Measurements from ENCODE around the gene PCDHA6.
"Not testable (repeated sequence)": the region's sequence is repeated elsewhere in the genome, so short reads cannot be mapped to it uniquely, and the experiment has no call there.

PCDHA6 gene

DNA sequence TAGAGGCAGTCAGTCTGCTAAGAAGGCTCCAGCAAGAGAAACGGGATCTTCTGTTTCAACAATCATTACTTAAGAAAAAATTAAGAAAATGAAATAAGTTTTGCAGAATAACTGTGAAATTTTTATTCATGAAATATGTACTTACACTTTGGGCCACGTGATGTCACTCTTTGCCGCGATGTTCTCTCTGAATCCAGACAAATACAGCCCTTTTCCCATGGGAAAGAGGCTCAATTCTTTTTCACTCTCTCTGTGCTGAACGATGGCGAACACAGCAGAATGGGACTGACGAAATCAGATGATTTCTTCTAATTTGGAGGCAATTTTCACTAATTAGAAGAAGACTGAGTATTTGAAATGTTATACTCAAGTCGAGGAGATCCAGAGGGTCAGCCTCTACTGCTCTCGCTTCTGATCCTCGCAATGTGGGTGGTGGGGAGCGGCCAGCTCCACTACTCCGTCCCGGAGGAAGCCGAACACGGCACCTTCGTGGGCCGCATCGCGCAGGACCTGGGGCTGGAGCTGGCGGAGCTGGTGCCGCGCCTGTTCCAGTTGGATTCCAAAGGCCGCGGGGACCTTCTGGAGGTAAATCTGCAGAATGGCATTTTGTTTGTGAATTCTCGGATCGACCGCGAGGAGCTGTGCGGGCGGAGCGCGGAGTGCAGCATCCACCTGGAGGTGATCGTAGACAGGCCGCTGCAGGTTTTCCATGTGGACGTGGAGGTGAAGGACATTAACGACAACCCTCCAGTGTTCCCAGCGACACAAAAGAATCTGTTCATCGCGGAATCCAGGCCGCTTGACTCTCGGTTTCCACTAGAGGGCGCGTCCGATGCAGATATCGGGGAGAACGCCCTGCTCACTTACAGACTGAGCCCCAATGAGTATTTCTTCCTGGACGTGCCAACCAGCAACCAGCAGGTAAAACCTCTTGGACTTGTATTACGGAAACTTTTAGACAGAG, 20.7 kb downstream of the PCDHA6 start, which contains the start of gene PCDHA9:
Gene PCDHA9, plus strand, starts transcription at position 244 of the 964 bp plus-strand sequence. Its CDS starts 114 bp downstream, at position 358.
- H2AFZ ChIP-seq (ENCODE audit: low read length, unreplicated experiment); H3K27ac ChIP-seq (ENCODE audit: low read depth, low read length); H3K4me1 ChIP-seq (ENCODE audit: control insufficient read depth, insufficient read depth, low read length, unreplicated experiment); H3K27me3 ChIP-seq (ENCODE audit: insufficient read depth, low read length); H3K79me2 ChIP-seq (ENCODE audit: control insufficient read depth, insufficient read depth, low read length, unreplicated experiment); H3K4me3 ChIP-seq (ENCODE audit: low read depth, low read length); H3K36me3 ChIP-seq (ENCODE audit: insufficient read depth, low read length): not testable (repeated sequence)

- H2AFZ ChIP-seq (ENCODE audit: low read length, unreplicated experiment); H3K4me3 ChIP-seq (ENCODE audit: low read depth, low read length); H3K79me2 ChIP-seq (ENCODE audit: control insufficient read depth, insufficient read depth, low read length, unreplicated experiment); H3K36me3 ChIP-seq (ENCODE audit: insufficient read depth, low read length); H3K4me1 ChIP-seq (ENCODE audit: control insufficient read depth, insufficient read depth, low read length, unreplicated experiment); H3K27ac ChIP-seq (ENCODE audit: low read depth, low read length); H3K27me3 ChIP-seq (ENCODE audit: insufficient read depth, low read length): not testable (repeated sequence)
Measured at GRCh38 chr5:140849831-140850634, 22.3 kb downstream of the PCDHA6 start.

DNA sequence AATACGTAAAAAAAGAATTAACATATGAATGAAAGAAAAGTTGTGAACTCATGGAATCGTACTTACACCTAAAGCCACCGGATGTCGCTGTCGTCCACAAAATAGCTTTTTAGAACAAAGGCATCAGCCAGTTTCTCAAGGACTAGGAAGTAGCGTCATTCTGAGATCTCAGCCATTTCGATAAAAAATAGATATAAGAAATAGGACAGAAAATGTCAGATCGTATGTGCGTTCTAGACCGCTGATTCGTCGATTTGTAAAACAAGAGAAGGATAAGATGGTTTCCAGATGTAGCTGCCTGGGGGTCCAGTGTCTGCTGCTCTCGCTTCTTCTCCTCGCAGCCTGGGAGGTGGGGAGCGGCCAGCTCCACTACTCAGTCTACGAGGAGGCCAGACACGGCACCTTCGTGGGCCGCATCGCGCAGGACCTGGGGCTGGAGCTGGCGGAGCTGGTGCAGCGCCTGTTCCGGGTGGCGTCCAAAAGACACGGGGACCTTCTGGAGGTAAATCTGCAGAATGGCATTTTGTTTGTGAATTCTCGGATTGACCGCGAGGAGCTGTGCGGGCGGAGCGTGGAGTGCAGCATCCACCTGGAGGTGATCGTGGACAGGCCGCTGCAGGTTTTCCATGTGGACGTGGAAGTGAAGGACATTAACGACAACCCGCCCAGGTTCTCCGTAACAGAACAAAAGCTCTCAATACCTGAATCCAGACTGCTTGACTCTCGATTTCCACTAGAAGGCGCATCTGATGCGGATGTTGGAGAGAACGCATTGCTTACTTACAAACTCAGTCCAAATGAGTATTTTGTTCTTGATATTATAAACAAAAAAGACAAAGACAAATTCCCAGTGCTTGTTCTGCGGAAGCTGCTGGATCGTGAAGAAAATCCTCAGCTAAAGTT, 28.3 kb downstream of the PCDHA6 start, which contains the start of gene PCDHA10:
Gene PCDHA10, plus strand, starts transcription at position 126 of the 903 bp plus-strand sequence. Its CDS starts 152 bp downstream, at position 278.
- no peaks in the 10 kb centered on the region for H3K36me3 ChIP-seq (ENCODE audit: insufficient read depth, low read length)
- H3K4me3 ChIP-seq (ENCODE audit: low read depth, low read length), result no peak within 1 kb of the TSS
- H2AFZ ChIP-seq (ENCODE audit: low read length, unreplicated experiment), result no peak within 1 kb of the TSS
- no peaks in the 10 kb centered on the region for H3K4me1 ChIP-seq (ENCODE audit: control insufficient read depth, insufficient read depth, low read length, unreplicated experiment)
- H3K27me3 ChIP-seq (ENCODE audit: insufficient read depth, low read length), result no peaks in the 10 kb centered on the region
- H3K27ac ChIP-seq (ENCODE audit: low read depth, low read length), result no peak within 1 kb of the TSS
- H3K79me2 ChIP-seq (ENCODE audit: control insufficient read depth, insufficient read depth, low read length, unreplicated experiment), result no peaks in the 10 kb centered on the region

GRCh38 chr5:140857177-140857986, 29.6 kb downstream of the PCDHA6 start:
- Histone ChIP-seq H3K27me3 (ENCODE audit: insufficient read depth, low read length) (no peaks in the 10 kb centered on the region), H2AFZ (ENCODE audit: low read length, unreplicated experiment) (no peak overlapping the region), H3K4me1 (ENCODE audit: control insufficient read depth, insufficient read depth, low read length, unreplicated experiment) (no peaks in the 10 kb centered on the region), H3K27ac (ENCODE audit: low read depth, low read length) (no peak overlapping the region), H3K4me3 (ENCODE audit: low read depth, low read length) (no peak overlapping the region), H3K79me2 (ENCODE audit: control insufficient read depth, insufficient read depth, low read length, unreplicated experiment) (no peaks in the 10 kb centered on the region), H3K36me3 (ENCODE audit: insufficient read depth, low read length) (no peaks in the 10 kb centered on the region)

DNA sequence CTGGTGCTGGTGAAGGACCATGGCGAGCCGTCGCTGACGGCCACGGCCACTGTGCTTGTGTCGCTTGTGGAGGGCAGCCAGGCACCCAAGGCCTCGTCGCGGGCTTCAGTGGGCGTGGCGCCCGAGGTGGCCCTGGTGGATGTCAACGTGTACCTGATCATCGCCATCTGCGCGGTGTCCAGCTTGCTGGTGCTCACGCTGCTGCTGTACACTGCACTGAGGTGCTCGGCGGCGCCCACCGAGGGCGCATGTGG, 30.2 kb downstream of the PCDHA6 start:
- Histone ChIP-seq H3K4me1 (ENCODE audit: control insufficient read depth, insufficient read depth, low read length, unreplicated experiment) (no peaks in the 10 kb centered on the region), H3K79me2 (ENCODE audit: control insufficient read depth, insufficient read depth, low read length, unreplicated experiment) (no peaks in the 10 kb centered on the region)

DNA sequence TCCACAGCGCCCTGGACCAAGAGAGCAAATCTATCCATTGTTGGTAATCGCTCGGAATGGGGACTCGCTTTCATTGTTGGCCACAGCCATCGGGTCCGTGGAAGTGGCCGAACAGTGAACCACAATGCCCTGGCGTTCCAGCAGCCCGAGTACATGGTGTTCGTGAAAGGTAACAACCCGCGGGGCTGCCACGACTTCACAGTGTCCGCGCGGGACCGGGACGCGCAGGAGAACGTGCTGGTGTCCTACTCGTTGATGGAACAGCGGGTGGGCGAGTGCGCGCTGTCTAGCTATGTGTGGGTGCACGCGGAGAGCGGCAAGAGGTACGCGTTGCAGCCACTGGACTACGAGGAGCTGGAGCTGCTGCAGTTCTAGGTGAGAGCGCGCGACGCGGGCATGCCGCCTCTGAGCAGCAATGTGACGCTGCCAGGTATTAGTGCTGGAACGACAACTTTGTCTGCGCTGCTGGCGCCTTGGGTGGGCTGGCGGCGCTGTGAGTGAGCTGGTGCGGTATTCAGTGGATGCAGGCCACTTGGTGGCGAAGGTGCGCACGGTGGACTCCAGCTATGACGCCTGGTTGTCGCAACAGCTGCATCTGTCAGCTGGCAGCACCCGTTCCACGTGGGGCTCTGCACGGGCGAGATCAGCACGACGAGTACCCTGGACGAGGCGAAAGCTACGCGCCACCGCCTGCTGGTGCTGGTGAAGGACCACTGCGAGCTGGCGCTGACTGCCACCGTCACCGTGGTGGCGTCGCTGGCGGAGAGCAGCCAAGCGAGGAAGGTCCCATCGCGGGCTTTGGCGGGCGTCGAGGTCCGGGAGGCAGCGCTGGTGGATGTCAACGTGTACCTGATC, 34.9 kb downstream of the PCDHA6 start:
- Histone ChIP-seq H3K27me3 (ENCODE audit: insufficient read depth, low read length) (peaks cover 4% of the 10 kb centered on the region; the same call in 1 of the 2 replicates), H3K36me3 (ENCODE audit: insufficient read depth, low read length) (no peaks in the 10 kb centered on the region), H3K79me2 (ENCODE audit: control insufficient read depth, insufficient read depth, low read length, unreplicated experiment) (no peaks in the 10 kb centered on the region), H3K27ac (ENCODE audit: low read depth, low read length) (no peak overlapping the region), H3K4me1 (ENCODE audit: control insufficient read depth, insufficient read depth, low read length, unreplicated experiment) (no peaks in the 10 kb centered on the region), H3K4me3 (ENCODE audit: low read depth, low read length) (no peak overlapping the region), H2AFZ (ENCODE audit: low read length, unreplicated experiment) (no peak overlapping the region)

More for the DNA sequence above, 30.2 kb downstream of the PCDHA6 start:
- Histone ChIP-seq H3K4me3 (ENCODE audit: low read depth, low read length) (no peak overlapping the region), H2AFZ (ENCODE audit: low read length, unreplicated experiment) (no peak overlapping the region), H3K27ac (ENCODE audit: low read depth, low read length) (no peak overlapping the region), H3K27me3 (ENCODE audit: insufficient read depth, low read length) (no peaks in the 10 kb centered on the region), H3K36me3 (ENCODE audit: insufficient read depth, low read length) (no peaks in the 10 kb centered on the region)

DNA sequence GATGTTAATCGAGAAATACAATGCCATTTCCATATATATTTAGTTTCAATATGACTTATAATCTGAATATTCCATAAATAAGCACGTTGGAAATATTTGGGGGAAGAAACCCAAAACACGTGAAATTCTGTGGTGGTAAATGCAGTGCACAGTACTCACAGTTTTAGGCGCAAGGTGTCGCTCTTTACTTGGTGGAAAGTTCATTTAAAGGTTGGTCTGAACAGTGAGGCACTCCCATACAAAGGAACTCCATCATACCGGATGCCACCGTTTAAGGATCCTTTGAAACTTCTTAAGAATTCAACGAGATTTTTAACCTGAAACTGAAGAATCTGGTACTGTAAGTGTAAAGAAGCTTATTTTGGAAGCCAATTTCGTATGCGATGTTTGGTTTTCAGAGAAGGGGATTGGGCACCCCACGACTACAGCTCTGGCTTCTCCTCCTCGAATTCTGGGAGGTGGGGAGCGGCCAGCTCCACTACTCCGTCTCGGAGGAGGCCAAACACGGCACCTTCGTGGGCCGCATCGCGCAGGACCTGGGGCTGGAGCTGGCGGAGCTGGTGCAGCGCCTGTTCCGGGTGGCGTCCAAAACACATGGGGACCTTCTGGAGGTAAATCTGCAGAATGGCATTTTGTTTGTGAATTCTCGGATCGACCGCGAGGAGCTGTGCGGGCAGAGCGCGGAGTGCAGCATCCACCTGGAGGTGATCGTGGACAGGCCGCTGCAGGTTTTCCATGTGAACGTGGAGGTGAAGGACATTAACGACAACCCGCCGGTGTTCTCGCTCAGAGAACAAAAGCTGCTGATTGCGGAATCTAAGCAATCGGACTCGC, 41.2 kb downstream of the PCDHA6 start, which contains the start of gene PCDHA11:
Gene PCDHA11, plus strand, starts transcription at position 237 of the 834 bp plus-strand sequence. Its CDS starts 147 bp downstream, at position 384.
- Histone ChIP-seq H3K27me3 (ENCODE audit: insufficient read depth, low read length) (peaks cover 4% of the 10 kb centered on the region; the same call in 1 of the 2 replicates), H3K4me3 (ENCODE audit: low read depth, low read length) (no peak within 1 kb of the TSS), H3K36me3 (ENCODE audit: insufficient read depth, low read length) (no peaks in the 10 kb centered on the region), H3K27ac (ENCODE audit: low read depth, low read length) (no peak within 1 kb of the TSS), H3K79me2 (ENCODE audit: control insufficient read depth, insufficient read depth, low read length, unreplicated experiment) (no peaks in the 10 kb centered on the region), H3K4me1 (ENCODE audit: control insufficient read depth, insufficient read depth, low read length, unreplicated experiment) (no peaks in the 10 kb centered on the region), H2AFZ (ENCODE audit: low read length, unreplicated experiment) (no peak within 1 kb of the TSS)

DNA sequence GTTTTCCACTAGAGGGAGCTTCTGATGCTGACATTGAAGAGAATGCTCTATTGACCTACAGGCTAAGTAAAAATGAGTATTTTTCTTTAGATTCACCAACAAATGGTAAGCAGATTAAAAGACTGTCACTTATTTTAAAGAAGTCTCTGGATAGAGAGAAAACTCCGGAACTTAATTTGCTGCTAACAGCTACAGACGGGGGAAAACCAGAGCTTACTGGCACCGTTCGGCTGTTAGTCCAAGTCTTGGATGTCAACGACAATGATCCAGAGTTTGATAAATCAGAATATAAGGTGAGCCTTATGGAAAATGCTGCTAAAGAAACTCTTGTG, 41.8 kb downstream of the PCDHA6 start:
- Histone ChIP-seq H2AFZ (ENCODE audit: low read length, unreplicated experiment) (no peak overlapping the region), H3K4me3 (ENCODE audit: low read depth, low read length) (no peak overlapping the region), H3K4me1 (ENCODE audit: control insufficient read depth, insufficient read depth, low read length, unreplicated experiment) (no peaks in the 10 kb centered on the region), H3K36me3 (ENCODE audit: insufficient read depth, low read length) (no peaks in the 10 kb centered on the region), H3K27ac (ENCODE audit: low read depth, low read length) (no peak overlapping the region), H3K79me2 (ENCODE audit: control insufficient read depth, insufficient read depth, low read length, unreplicated experiment) (no peaks in the 10 kb centered on the region), H3K27me3 (ENCODE audit: insufficient read depth, low read length) (peaks cover 4% of the 10 kb centered on the region; the same call in 1 of the 2 replicates)

All from ACC112 (cell line).